EL (cell line): ENCODE measurements around the gene XYLT2.
"Not testable (repeated sequence)": the region's sequence is repeated elsewhere in the genome, so short reads cannot be mapped to it uniquely, and the experiment has no call there.

ENCODE experiments used
- DNase-seq: peaks from one replicate; pipeline ENCODE4 v3.0.0-alpha.2; 2016

The XYLT2 gene

GRCh38 chr17:50345432-50346312 lies at the start of gene XYLT2:
TSS of gene XYLT2 (plus strand) at chr17:50346126. CDS start at chr17:50346141, 15 bp downstream.
- DNase-seq: peak; percentile 87

GRCh38 chr17:50297407-50297865 lies 48.5 kb upstream of the XYLT2 start:
- DNase-seq: peak; percentile 62

- no peak for DNase-seq
Observed at GRCh38 chr17:50298018-50298417, 47.9 kb upstream of the XYLT2 start.

GRCh38 chr17:50299776-50300175 lies 46.1 kb upstream of the XYLT2 start:
- no peak for DNase-seq

GRCh38 chr17:50300824-50301223 lies 45.1 kb upstream of the XYLT2 start:
- not testable (repeated sequence) for DNase-seq

- no peak for DNase-seq
Observed at GRCh38 chr17:50301891-50302584, 43.9 kb upstream of the XYLT2 start.

GRCh38 chr17:50303051-50303450 lies 42.9 kb upstream of the XYLT2 start:
- DNase-seq: no peak

- no peak for DNase-seq
Observed at GRCh38 chr17:50303596-50303995, 42.3 kb upstream of the XYLT2 start.

GRCh38 chr17:50304781-50305404 lies 41.0 kb upstream of the XYLT2 start:
- no peak for DNase-seq

GRCh38 chr17:50307654-50308053 lies 38.3 kb upstream of the XYLT2 start:
- no peak for DNase-seq

- DNase-seq: peak; percentile 28
Observed at GRCh38 chr17:50308666-50309065, 37.3 kb upstream of the XYLT2 start.

- DNase-seq: no peak
Observed at GRCh38 chr17:50310455-50311111, 35.3 kb upstream of the XYLT2 start.

GRCh38 chr17:50311112-50311460 lies 34.8 kb upstream of the XYLT2 start:
- no peak for DNase-seq

GRCh38 chr17:50311483-50311882 lies 34.4 kb upstream of the XYLT2 start:
- DNase-seq: no peak

GRCh38 chr17:50312308-50312707 lies 33.6 kb upstream of the XYLT2 start:
- DNase-seq: no peak

- DNase-seq: no peak
Observed at GRCh38 chr17:50314456-50315011, 31.4 kb upstream of the XYLT2 start.

GRCh38 chr17:50316016-50316587 lies 29.8 kb upstream of the XYLT2 start:
- no peak for DNase-seq

GRCh38 chr17:50316660-50317059 lies 29.3 kb upstream of the XYLT2 start:
- DNase-seq: not testable (repeated sequence)

- no peak for DNase-seq
Observed at GRCh38 chr17:50317121-50317520, 28.8 kb upstream of the XYLT2 start.

GRCh38 chr17:50318501-50319285 lies 27.2 kb upstream of the XYLT2 start:
- no peak for DNase-seq

GRCh38 chr17:50319306-50320004 lies 26.5 kb upstream of the XYLT2 start:
- DNase-seq: no peak
